ENCODE measurements around the gene ACAP1.
A peak's percentile ranks its signal among the peaks of the same experiment; 100 is the strongest.

ACAP1 gene

GRCh38 chr17:7384489-7385081 is 48.3 kb downstream of the ACAP1 start:
- Histone ChIP-seq H3K27me3 (ENCODE audit: insufficient read depth, low read length) (peaks cover 7% of the 10 kb centered on the region; the same call in 1 of the 2 replicates), H3K4me3 (ENCODE audit: low read depth, low read length, poor library complexity, severe bottlenecking) (peak overlapping the region; percentile 68), H3K9me2 (ENCODE audit: low read depth, low read length) (no peaks in the 10 kb centered on the region), H3K4me1 (ENCODE audit: insufficient read depth, low read length, severe bottlenecking) (peaks cover 18% of the 10 kb centered on the region), H3K36me3 (ENCODE audit: insufficient read depth, low read length) (peaks cover 4% of the 10 kb centered on the region; the same call in 1 of the 2 replicates), H3F3A (ENCODE audit: insufficient read depth, low read length) (no peaks in the 10 kb centered on the region), H3K9ac (ENCODE audit: low read length) (peak overlapping the region; percentile 72), H4K20me1 (ENCODE audit: insufficient read depth, low read length) (no peaks in the 10 kb centered on the region), H3K27ac (ENCODE audit: low read depth, low read length, poor library complexity, severe bottlenecking) (peak overlapping the region; percentile 1), H3K9me3 (ENCODE audit: low read length) (peaks cover 3% of the 10 kb centered on the region), H2AFZ (ENCODE audit: low read length) (0 out of 2 replicates have a peak overlapping the region, but pooled peaks have one; percentile 8), H3K79me2 (ENCODE audit: insufficient read depth, low read length) (no peaks in the 10 kb centered on the region), H3K4me2 (ENCODE audit: low read length) (peak overlapping the region; percentile 91)
- TF ChIP-seq CTCF (IDR thresholded peaks at IDR 0.05; ENCODE audit: low read length): no peak
- no peak for TF ChIP-seq EZH2 (IDR thresholded peaks at IDR 0.05; ENCODE audit: borderline replicate concordance, low read length)

GRCh38 chr17:7388856-7389255 is 52.5 kb downstream of the ACAP1 start:
- H3K36me3 ChIP-seq (ENCODE audit: insufficient read depth, low read length): peaks cover 4% of the 10 kb centered on the region; the same call in 1 of the 2 replicates
- no peaks in the 10 kb centered on the region for H4K20me1 ChIP-seq (ENCODE audit: insufficient read depth, low read length)
- H3F3A ChIP-seq (ENCODE audit: insufficient read depth, low read length): no peaks in the 10 kb centered on the region
- H3K9me2 ChIP-seq (ENCODE audit: low read depth, low read length): no peaks in the 10 kb centered on the region
- H3K27ac ChIP-seq (ENCODE audit: low read depth, low read length, poor library complexity, severe bottlenecking): no peak overlapping the region
- no peaks in the 10 kb centered on the region for H3K9me3 ChIP-seq (ENCODE audit: low read length)
- H3K27me3 ChIP-seq (ENCODE audit: insufficient read depth, low read length): no peaks in the 10 kb centered on the region
- H3K4me1 ChIP-seq (ENCODE audit: insufficient read depth, low read length, severe bottlenecking): peaks cover 21% of the 10 kb centered on the region
- TF ChIP-seq EZH2 (IDR thresholded peaks at IDR 0.05; ENCODE audit: borderline replicate concordance, low read length) (no peak), CTCF (IDR thresholded peaks at IDR 0.05; ENCODE audit: low read length) (no peak)
- no peak overlapping the region for H3K4me2 ChIP-seq (ENCODE audit: low read length)
- H2AFZ ChIP-seq (ENCODE audit: low read length): no peak overlapping the region
- H3K4me3 ChIP-seq (ENCODE audit: low read depth, low read length, poor library complexity, severe bottlenecking): no peak overlapping the region
- no peak overlapping the region for H3K9ac ChIP-seq (ENCODE audit: low read length)
- H3K79me2 ChIP-seq (ENCODE audit: insufficient read depth, low read length): no peaks in the 10 kb centered on the region

GRCh38 chr17:7389924-7390910 is 53.9 kb downstream of the ACAP1 start:
- Histone ChIP-seq H3K4me1 (ENCODE audit: insufficient read depth, low read length, severe bottlenecking) (peaks cover 14% of the 10 kb centered on the region), H3K4me3 (ENCODE audit: low read depth, low read length, poor library complexity, severe bottlenecking) (no peak overlapping the region), H3K4me2 (ENCODE audit: low read length) (no peak overlapping the region), H3K27ac (ENCODE audit: low read depth, low read length, poor library complexity, severe bottlenecking) (no peak overlapping the region), H4K20me1 (ENCODE audit: insufficient read depth, low read length) (no peaks in the 10 kb centered on the region), H3K27me3 (ENCODE audit: insufficient read depth, low read length) (no peaks in the 10 kb centered on the region), H3F3A (ENCODE audit: insufficient read depth, low read length) (no peaks in the 10 kb centered on the region), H2AFZ (ENCODE audit: low read length) (no peak overlapping the region), H3K9me2 (ENCODE audit: low read depth, low read length) (no peaks in the 10 kb centered on the region), H3K36me3 (ENCODE audit: insufficient read depth, low read length) (peaks cover 4% of the 10 kb centered on the region; the same call in 1 of the 2 replicates), H3K9me3 (ENCODE audit: low read length) (no peaks in the 10 kb centered on the region), H3K79me2 (ENCODE audit: insufficient read depth, low read length) (no peaks in the 10 kb centered on the region), H3K9ac (ENCODE audit: low read length) (no peak overlapping the region)
- TF ChIP-seq EZH2 (IDR thresholded peaks at IDR 0.05; ENCODE audit: borderline replicate concordance, low read length): no peak
- TF ChIP-seq CTCF (IDR thresholded peaks at IDR 0.05; ENCODE audit: low read length): no peak
